Measurements from ENCODE around the gene OSM.
"Not testable (repeated sequence)": the region's sequence is repeated elsewhere in the genome, so short reads cannot be mapped to it uniquely, and the experiment has no call there.

OSM gene

DNA sequence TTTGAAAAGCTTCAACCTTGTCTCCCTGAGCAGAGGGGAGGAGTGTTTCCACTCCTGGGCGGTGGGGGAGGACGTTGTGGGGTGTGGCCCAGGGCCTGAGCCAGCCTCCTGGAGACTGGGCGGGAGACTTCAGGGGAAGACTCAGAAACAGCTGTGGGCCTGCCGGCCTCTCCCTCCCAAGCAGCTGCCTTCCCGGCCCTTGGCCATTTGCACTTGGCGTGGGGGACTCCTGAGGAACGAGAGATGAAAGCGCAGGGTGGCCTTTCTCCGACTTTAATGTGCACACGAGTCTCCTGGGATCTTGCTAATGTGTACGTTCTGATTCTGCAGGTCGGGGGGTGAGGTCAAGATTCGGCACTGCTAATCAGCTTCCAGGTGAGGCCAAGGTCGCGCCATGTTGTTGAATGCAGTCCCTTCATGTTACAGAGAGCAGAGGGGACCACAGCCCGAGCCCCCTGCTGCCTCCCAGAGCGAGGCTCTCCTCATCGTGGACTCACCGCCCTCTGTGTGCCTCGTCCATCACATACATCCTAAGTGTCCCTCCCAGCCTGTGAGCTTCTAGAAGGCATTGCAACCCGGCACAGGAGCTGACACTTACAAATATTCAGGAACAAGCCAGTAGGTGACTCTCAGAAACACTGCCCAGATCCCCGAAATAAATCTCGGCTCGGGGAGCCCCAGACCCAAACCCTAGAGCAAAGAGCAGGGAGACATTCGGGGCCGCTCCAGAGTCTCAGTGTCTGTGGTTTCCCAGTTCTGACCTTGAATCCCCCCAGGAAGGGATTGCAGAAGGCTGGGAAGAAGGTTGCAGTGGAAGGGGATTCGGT lies 27.8 kb downstream of the OSM start:
- no peak overlapping the region for H3K4me3 ChIP-seq (ENCODE audit: low read length)
- peaks cover 2% of the 10 kb centered on the region for H3K9me3 ChIP-seq (ENCODE audit: control insufficient read depth, low read length)
- no peaks in the 10 kb centered on the region for H3K27me3 ChIP-seq (replicated peaks; ENCODE audit: control insufficient read depth, insufficient read depth, low read length)
- H3K36me3 ChIP-seq (ENCODE audit: control insufficient read depth, insufficient read depth, low read length, severe bottlenecking) = no peaks in the 10 kb centered on the region
- peak; percentile 34 for DNase-seq (ENCODE audit: low read depth)
- H3K4me1 ChIP-seq (ENCODE audit: control insufficient read depth, insufficient read depth, low read length) = no peaks in the 10 kb centered on the region
- H3K9ac ChIP-seq (ENCODE audit: low read length) = no peak overlapping the region

DNA sequence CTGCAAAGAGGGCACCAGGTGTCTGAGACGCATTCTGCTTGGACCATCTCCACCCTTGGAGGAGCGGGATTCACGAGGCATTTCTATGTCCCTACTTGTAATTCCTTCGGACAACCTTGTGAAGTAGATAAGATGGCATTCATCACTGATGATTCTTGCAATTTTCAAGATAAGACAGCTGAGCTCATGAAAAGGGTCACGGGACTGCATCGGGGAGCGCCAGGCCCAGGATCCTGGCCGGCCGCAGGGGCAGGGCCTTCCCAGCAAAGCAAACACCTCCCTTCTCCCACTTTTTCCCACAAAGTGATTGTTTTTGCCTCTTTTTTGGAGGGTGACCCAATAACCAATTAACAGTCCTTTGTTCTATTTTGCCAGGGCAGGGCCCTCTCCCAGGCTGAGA lies 28.5 kb downstream of the OSM start:
- no peak overlapping the region for H3K9ac ChIP-seq (ENCODE audit: low read length)
- DNase-seq (ENCODE audit: low read depth) = no peak
- peaks cover 2% of the 10 kb centered on the region for H3K9me3 ChIP-seq (ENCODE audit: control insufficient read depth, low read length)

DNA sequence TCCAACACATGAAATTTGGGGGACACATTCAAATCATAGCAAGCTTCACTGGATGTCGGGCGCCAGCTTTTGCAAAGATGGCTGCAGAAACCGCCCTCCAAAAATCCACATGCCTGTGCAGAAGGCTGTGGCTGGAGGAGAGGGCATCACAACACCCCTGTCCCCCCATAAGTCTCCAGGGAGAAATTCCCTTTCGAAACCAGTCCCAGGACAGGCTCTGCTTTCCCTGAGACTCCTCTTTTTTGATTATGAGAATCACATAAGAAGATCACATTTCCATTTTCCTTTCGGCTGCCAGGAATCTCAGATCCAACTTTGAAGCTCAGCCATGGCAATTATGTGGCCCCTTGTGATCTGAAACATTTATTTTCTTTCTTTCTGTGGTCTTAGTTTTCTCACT lies 29.8 kb downstream of the OSM start:
- Histone ChIP-seq H3K9ac (ENCODE audit: low read length) (no peak overlapping the region), H3K9me3 (ENCODE audit: control insufficient read depth, low read length) (peaks cover 2% of the 10 kb centered on the region), H3K4me3 (ENCODE audit: low read length) (no peak overlapping the region), H3K36me3 (ENCODE audit: control insufficient read depth, insufficient read depth, low read length, severe bottlenecking) (no peaks in the 10 kb centered on the region), H3K4me1 (ENCODE audit: control insufficient read depth, insufficient read depth, low read length) (no peaks in the 10 kb centered on the region), H3K27me3 (replicated peaks; ENCODE audit: control insufficient read depth, insufficient read depth, low read length) (no peaks in the 10 kb centered on the region)
- no peak for DNase-seq (ENCODE audit: low read depth)

More for the DNA sequence above, 28.5 kb downstream of the OSM start:
- no peaks in the 10 kb centered on the region for H3K4me1 ChIP-seq (ENCODE audit: control insufficient read depth, insufficient read depth, low read length)
- H3K27me3 ChIP-seq (replicated peaks; ENCODE audit: control insufficient read depth, insufficient read depth, low read length) = no peaks in the 10 kb centered on the region
- H3K36me3 ChIP-seq (ENCODE audit: control insufficient read depth, insufficient read depth, low read length, severe bottlenecking) = no peaks in the 10 kb centered on the region
- no peak overlapping the region for H3K4me3 ChIP-seq (ENCODE audit: low read length)

DNA sequence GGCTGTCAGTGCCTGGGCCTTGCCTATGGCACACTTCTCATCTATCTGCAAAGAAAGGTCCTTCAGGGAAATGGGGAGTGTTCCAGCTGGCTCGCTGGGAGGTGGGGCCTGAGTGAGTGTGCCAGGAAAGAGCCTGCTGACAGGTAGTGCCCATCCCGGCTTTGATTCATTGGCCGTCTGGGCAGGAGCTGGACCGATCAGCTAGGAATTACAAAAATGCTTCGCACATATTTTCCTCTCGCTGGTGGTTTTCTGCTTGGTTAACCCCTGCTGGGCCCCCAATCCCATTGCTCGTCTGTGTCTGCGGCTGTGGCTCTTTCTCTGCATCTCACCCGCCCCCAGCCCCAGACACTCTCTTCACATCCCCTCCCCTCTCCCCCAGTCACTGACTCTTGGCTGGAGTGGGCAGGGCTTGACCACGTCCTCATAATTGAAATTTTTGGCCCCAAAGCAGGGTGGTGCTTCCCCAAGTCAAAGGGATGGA lies 30.9 kb downstream of the OSM start:
- H3K36me3 ChIP-seq (ENCODE audit: control insufficient read depth, insufficient read depth, low read length, severe bottlenecking) = no peaks in the 10 kb centered on the region
- no peak overlapping the region for H3K9ac ChIP-seq (ENCODE audit: low read length)
- H3K9me3 ChIP-seq (ENCODE audit: control insufficient read depth, low read length) = peaks cover 2% of the 10 kb centered on the region
- H3K27me3 ChIP-seq (replicated peaks; ENCODE audit: control insufficient read depth, insufficient read depth, low read length) = no peaks in the 10 kb centered on the region
- DNase-seq (ENCODE audit: low read depth) = peak; percentile 77
- no peaks in the 10 kb centered on the region for H3K4me1 ChIP-seq (ENCODE audit: control insufficient read depth, insufficient read depth, low read length)
- H3K4me3 ChIP-seq (ENCODE audit: low read length) = no peak overlapping the region

DNA sequence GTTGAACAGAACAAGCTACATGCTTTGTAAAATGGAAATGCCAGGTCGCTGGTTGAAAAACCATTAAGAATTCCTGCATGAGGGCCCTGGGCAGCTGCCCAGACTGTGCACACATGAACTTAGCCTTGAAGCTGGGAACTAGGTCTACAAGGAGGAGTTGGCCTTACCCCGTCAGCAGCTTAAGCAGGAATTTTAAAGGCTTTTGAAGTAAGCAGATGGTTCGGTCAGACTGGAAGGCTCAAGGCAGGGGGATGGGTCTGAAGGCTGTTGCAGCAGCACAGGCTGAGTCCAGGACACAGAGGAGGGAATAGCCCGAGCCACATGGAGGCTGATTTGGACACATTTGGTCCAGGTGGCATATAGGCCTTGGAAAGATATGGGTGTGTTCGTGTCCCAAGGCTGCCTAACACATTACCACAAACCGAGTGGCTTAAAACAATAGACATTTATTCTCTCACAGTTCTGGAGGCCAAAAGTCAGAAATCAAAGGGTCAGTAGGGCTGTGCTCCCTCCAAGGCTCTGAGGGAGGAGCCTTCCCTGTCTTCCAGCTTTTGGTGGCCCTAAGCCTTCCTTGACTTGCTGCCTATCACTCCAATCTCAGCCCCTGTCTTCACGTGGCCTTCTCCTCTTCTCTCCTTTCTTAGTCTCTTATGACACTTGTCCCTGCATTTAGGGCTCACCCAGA lies 31.7 kb downstream of the OSM start:
- peak; percentile 70 for DNase-seq (ENCODE audit: low read depth)
- no peaks in the 10 kb centered on the region for H3K36me3 ChIP-seq (ENCODE audit: control insufficient read depth, insufficient read depth, low read length, severe bottlenecking)
- H3K9me3 ChIP-seq (ENCODE audit: control insufficient read depth, low read length) = peaks cover 2% of the 10 kb centered on the region
- no peak overlapping the region for H3K9ac ChIP-seq (ENCODE audit: low read length)
- no peaks in the 10 kb centered on the region for H3K27me3 ChIP-seq (replicated peaks; ENCODE audit: control insufficient read depth, insufficient read depth, low read length)
- H3K4me3 ChIP-seq (ENCODE audit: low read length) = no peak overlapping the region
- H3K4me1 ChIP-seq (ENCODE audit: control insufficient read depth, insufficient read depth, low read length) = no peaks in the 10 kb centered on the region

DNA sequence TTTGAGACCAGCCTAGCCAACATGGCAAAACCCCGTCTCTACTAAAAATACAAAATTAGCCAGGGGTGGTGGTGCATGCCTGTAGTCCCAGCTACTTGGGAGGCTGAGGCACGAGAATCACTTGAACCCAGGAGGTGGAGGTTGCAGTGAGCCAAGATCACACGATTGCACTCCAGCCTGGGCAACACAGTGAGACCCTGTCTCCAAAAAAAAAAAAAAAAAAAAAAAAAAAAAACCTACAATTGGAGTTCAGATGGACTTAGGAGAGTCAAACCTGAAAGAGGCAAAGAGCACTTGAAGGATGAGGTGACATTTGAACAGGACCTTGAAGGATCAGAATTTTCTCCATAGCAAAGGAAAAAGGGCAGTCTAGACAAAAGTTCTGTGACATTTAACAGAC lies 32.3 kb downstream of the OSM start:
- DNase-seq (ENCODE audit: low read depth); H3K36me3 ChIP-seq (ENCODE audit: control insufficient read depth, insufficient read depth, low read length, severe bottlenecking); H3K4me3 ChIP-seq (ENCODE audit: low read length); H3K4me1 ChIP-seq (ENCODE audit: control insufficient read depth, insufficient read depth, low read length); H3K9ac ChIP-seq (ENCODE audit: low read length); H3K9me3 ChIP-seq (ENCODE audit: control insufficient read depth, low read length); H3K27me3 ChIP-seq (replicated peaks; ENCODE audit: control insufficient read depth, insufficient read depth, low read length): not testable (repeated sequence)

DNA sequence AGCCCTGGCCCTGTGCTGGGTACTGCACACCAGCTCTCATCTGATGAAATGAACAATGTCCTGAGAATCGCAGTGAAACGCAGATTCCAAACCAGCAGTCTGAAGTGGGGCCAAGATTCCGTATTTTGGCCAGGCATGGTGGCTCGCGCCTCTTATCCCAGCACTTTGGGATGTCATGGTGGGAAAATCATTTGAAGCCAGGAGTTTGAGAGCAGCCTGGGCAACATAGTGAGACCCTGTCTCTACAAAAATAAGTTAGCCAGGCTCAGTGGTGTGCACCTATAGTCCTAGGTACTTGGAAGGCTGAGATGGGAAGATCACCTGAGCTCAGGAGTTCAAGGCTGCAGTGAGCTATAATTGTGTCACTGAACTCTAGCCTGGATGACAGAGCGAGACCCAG lies 33.1 kb downstream of the OSM start:
- Histone ChIP-seq H3K27me3 (replicated peaks; ENCODE audit: control insufficient read depth, insufficient read depth, low read length) (no peaks in the 10 kb centered on the region), H3K4me3 (ENCODE audit: low read length) (no peak overlapping the region), H3K9ac (ENCODE audit: low read length) (no peak overlapping the region), H3K9me3 (ENCODE audit: control insufficient read depth, low read length) (peaks cover 2% of the 10 kb centered on the region), H3K36me3 (ENCODE audit: control insufficient read depth, insufficient read depth, low read length, severe bottlenecking) (no peaks in the 10 kb centered on the region), H3K4me1 (ENCODE audit: control insufficient read depth, insufficient read depth, low read length) (no peaks in the 10 kb centered on the region)
- no peak for DNase-seq (ENCODE audit: low read depth)

DNA sequence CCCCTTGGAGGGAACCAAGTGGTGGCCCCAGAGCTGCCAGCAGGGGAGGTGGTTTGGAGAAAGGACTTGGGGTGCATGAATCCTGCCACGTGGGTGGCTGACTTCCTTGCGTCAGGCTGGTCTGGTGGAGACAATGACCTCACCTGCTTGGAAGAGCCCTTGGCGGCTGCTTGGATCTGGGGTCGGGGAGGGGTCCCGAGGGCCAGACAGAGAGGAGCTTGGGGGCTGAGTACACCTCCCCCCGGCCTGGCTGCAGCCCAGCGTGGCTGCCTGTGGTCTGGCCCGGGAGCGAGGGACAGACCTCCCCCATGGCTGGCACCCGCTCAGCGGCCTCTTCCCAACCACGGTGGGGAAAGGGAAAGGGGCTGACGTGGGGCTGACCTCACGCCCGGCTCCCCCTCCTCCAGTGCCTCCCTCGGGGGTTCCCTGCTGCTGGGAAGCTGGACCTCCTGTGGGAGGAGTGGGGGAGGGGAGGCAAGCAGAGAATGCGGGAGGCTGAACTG lies 33.9 kb downstream of the OSM start:
- Histone ChIP-seq H3K4me3 (ENCODE audit: low read length) (no peak overlapping the region), H3K4me1 (ENCODE audit: control insufficient read depth, insufficient read depth, low read length) (no peaks in the 10 kb centered on the region), H3K9ac (ENCODE audit: low read length) (no peak overlapping the region), H3K27me3 (replicated peaks; ENCODE audit: control insufficient read depth, insufficient read depth, low read length) (no peaks in the 10 kb centered on the region), H3K9me3 (ENCODE audit: control insufficient read depth, low read length) (peaks cover 2% of the 10 kb centered on the region), H3K36me3 (ENCODE audit: control insufficient read depth, insufficient read depth, low read length, severe bottlenecking) (no peaks in the 10 kb centered on the region)
- no peak for DNase-seq (ENCODE audit: low read depth)

DNA sequence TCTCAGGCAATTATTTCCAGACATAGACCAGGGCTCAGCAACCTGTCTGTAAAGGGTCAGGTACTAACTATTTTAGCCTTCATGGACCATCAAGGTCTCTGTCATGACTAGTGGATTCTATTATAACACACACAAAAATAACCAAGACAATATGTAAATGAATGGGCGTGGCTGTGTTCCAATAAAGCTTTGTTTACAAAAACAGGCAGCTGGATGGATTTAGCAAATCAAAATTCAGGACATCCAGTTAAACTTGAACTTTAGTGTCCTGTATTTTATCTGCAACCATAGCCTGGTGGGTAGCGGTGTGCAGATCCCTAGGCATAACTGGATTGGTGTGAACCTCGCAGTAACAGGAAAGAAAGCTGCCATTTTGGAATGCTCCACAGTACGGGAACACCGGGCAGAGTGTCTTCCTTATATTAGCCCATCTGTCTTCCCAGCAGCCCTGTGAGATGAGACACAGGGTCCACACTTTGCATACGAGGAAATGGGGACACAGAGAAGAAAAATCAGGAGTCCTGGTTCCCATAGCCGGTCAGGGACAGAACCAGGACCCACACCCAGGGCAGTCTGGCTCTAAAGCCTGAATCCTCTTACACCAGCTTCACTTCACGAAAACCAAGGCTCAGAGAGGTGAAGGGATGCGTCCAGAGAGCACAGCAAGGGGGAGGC lies 35.7 kb downstream of the OSM start:
- no peak for DNase-seq (ENCODE audit: low read depth)
- Histone ChIP-seq H3K4me1 (ENCODE audit: control insufficient read depth, insufficient read depth, low read length) (no peaks in the 10 kb centered on the region), H3K36me3 (ENCODE audit: control insufficient read depth, insufficient read depth, low read length, severe bottlenecking) (no peaks in the 10 kb centered on the region), H3K9ac (ENCODE audit: low read length) (no peak overlapping the region), H3K9me3 (ENCODE audit: control insufficient read depth, low read length) (no peaks in the 10 kb centered on the region), H3K4me3 (ENCODE audit: low read length) (no peak overlapping the region), H3K27me3 (replicated peaks; ENCODE audit: control insufficient read depth, insufficient read depth, low read length) (no peaks in the 10 kb centered on the region)

DNA sequence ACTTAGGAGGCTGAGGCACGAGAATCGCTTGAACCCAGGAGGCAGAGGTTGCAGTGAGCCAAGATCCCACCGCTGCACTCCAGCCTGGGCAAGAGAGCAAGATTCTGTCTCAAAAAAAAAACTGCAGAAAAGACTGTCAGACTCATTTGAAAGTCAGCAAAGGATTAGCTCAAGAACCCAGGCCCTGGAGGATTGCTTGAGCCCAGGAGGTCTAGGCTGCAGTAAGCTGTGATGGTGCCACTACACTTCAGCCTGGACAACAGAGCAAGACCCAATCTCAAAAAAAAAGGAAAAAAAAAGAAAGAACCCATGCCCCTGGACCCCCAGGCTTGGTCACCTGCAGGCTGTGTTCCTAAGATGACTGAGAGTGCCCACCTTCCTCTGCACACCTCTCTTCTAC lies 36.3 kb downstream of the OSM start:
- no peak overlapping the region for H3K4me3 ChIP-seq (ENCODE audit: low read length)
- no peaks in the 10 kb centered on the region for H3K4me1 ChIP-seq (ENCODE audit: control insufficient read depth, insufficient read depth, low read length)
- H3K36me3 ChIP-seq (ENCODE audit: control insufficient read depth, insufficient read depth, low read length, severe bottlenecking) = no peaks in the 10 kb centered on the region
- H3K9ac ChIP-seq (ENCODE audit: low read length) = no peak overlapping the region
- H3K9me3 ChIP-seq (ENCODE audit: control insufficient read depth, low read length) = peaks cover 5% of the 10 kb centered on the region
- DNase-seq (ENCODE audit: low read depth) = no peak
- no peaks in the 10 kb centered on the region for H3K27me3 ChIP-seq (replicated peaks; ENCODE audit: control insufficient read depth, insufficient read depth, low read length)
